Liver (tissue), 3 donors: ENCODE data around the gene SSNA1.

Source experiments
- CTCF ChIP-seq: fragments of 150-350 bp; IDR thresholded peaks from 2 replicates; pipeline ENCODE4 v1.5.1; 2017; ENCODE audit warnings: improper control_type of control experiment, low read depth, low read length; ENCODE audit not compliant: missing input control
- EGR1 ChIP-seq, 2 donors: IDR thresholded peaks; 2 replicates each; pipeline ENCODE4 v1.6.1; 2016 to 2018; ENCODE audit warnings: antibody characterized with exemption in 2 of 2, low read depth in 2 of 2
- FOXA1 ChIP-seq: IDR thresholded peaks from 2 replicates; pipeline ENCODE4 v1.6.1; 2016; ENCODE audit warnings: antibody characterized with exemption
- GABPA ChIP-seq, 2 donors: IDR thresholded peaks in 1 of 2; conservative IDR thresholded peaks in 1 of 2; 2 replicates each; pipeline ENCODE4 v1.6.1; 2016; ENCODE audit warnings: antibody characterized with exemption in 2 of 2, mild to moderate bottlenecking in 1 of 2, moderate library complexity in 1 of 2
- HNF4G ChIP-seq: IDR thresholded peaks from 2 replicates; pipeline ENCODE4 v1.6.1; 2016; ENCODE audit warnings: antibody characterized with exemption
- JUND ChIP-seq, 2 donors: IDR thresholded peaks; 2 replicates each; pipeline ENCODE4 v1.6.1; 2016; ENCODE audit warnings: antibody characterized with exemption in 2 of 2
- NR2F2 ChIP-seq: IDR thresholded peaks from 2 replicates; pipeline ENCODE4 v1.6.1; 2016; ENCODE audit warnings: antibody characterized with exemption
- RAD21 ChIP-seq, 2 donors: IDR thresholded peaks; 2 replicates each; pipeline ENCODE4 v1.6.1; 2016; ENCODE audit warnings: antibody characterized with exemption in 2 of 2, mild to moderate bottlenecking in 2 of 2
- REST ChIP-seq: IDR thresholded peaks from 2 replicates; pipeline ENCODE4 v1.6.1; 2016; ENCODE audit warnings: antibody characterized with exemption, mild to moderate bottlenecking
- RXRA ChIP-seq, 2 donors: IDR thresholded peaks; 2 replicates each; pipeline ENCODE4 v1.6.1; 2017 to 2018; ENCODE audit warnings: antibody characterized with exemption in 2 of 2, mild to moderate bottlenecking in 1 of 2
- SP1 ChIP-seq: IDR thresholded peaks from 2 replicates; pipeline ENCODE4 v1.6.1; 2018; ENCODE audit warnings: antibody characterized with exemption, mild to moderate bottlenecking
- TAF1 ChIP-seq: conservative IDR thresholded peaks from 2 replicates; pipeline ENCODE4 v1.6.1; 2016; ENCODE audit warnings: antibody characterized with exemption, mild to moderate bottlenecking
- YY1 ChIP-seq: IDR thresholded peaks from 2 replicates; pipeline ENCODE4 v1.6.1; 2016; ENCODE audit warnings: antibody characterized with exemption, mild to moderate bottlenecking
- TF ChIP-seq, protein P1 (sequence below): IDR thresholded peaks from 2 replicates; pipeline ENCODE4 v1.6.1; 2016; ENCODE audit warnings: antibody characterized with exemption
- donor health status: healthy.
- donor health status: healthy.

DNA sequence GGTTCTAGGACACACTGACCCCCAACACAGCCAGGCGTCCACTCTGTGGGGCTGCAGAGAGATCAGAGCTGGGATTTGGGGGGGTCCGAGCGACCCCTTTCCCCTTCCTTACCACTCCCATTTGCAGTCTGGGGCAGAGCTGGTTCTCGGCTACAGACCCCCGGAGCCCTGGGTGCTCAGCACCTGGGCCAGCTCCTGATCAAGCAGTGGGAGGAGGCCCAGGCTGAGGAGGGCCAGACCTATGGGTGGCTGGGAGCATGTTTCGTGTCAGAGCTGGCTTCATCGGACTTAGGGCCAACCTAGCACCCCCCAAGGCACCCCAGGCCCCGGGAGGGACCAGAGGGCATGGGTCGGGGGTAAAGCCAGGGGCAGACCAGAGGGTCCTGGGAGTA lies 42.0 kb upstream of the SSNA1 start:
- TF ChIP-seq CTCF (no peak), RXRA (IDR thresholded peaks at IDR 0.05) (no peak), JUND (IDR thresholded peaks at IDR 0.05) (no peak), GABPA (IDR thresholded peaks at IDR 0.05 in 1 of 2, conservative IDR thresholded peaks at IDR 0.05 in 1 of 2) (no peak), TAF1 (no peak), REST (no peak), SP1 (no peak), YY1 (no peak), EGR1 (IDR thresholded peaks at IDR 0.05; ENCODE audit: low read depth in 2 of 2) (no peak), RAD21 (IDR thresholded peaks at IDR 0.05) (no peak), NR2F2 (no peak), FOXA1 (no peak), HNF4G (no peak)
- TF ChIP-seq, protein P1, sequence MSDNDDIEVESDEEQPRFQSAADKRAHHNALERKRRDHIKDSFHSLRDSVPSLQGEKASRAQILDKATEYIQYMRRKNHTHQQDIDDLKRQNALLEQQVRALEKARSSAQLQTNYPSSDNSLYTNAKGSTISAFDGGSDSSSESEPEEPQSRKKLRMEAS = no peak
